GM12873 (cell line): Measurements from ENCODE around the gene JADE2.

Experiments used
- TF ChIP-seq, protein P1 (sequence below): IDR thresholded peaks from 2 replicates; pipeline ENCODE4 v1.5.1; 2012; ENCODE audit warnings: low read depth, mild to moderate bottlenecking, moderate library complexity, low read length, control low read depth; ENCODE audit not compliant: insufficient read depth; ENCODE audit errors: missing control alignments

JADE2 gene

GRCh38 chr5:134595458-134595838 lies 70.0 kb downstream of the JADE2 start:
- TF ChIP-seq, protein P1, sequence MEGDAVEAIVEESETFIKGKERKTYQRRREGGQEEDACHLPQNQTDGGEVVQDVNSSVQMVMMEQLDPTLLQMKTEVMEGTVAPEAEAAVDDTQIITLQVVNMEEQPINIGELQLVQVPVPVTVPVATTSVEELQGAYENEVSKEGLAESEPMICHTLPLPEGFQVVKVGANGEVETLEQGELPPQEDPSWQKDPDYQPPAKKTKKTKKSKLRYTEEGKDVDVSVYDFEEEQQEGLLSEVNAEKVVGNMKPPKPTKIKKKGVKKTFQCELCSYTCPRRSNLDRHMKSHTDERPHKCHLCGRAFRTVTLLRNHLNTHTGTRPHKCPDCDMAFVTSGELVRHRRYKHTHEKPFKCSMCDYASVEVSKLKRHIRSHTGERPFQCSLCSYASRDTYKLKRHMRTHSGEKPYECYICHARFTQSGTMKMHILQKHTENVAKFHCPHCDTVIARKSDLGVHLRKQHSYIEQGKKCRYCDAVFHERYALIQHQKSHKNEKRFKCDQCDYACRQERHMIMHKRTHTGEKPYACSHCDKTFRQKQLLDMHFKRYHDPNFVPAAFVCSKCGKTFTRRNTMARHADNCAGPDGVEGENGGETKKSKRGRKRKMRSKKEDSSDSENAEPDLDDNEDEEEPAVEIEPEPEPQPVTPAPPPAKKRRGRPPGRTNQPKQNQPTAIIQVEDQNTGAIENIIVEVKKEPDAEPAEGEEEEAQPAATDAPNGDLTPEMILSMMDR, result no peak

GRCh38 chr5:134600600-134600999 lies 75.1 kb downstream of the JADE2 start:
- TF ChIP-seq, protein P1, result no peak

GRCh38 chr5:134603059-134603458 lies 77.6 kb downstream of the JADE2 start:
- TF ChIP-seq, protein P1, result no peak

GRCh38 chr5:134604908-134605307 lies 79.4 kb downstream of the JADE2 start:
- TF ChIP-seq, protein P1, result no peak

DNA sequence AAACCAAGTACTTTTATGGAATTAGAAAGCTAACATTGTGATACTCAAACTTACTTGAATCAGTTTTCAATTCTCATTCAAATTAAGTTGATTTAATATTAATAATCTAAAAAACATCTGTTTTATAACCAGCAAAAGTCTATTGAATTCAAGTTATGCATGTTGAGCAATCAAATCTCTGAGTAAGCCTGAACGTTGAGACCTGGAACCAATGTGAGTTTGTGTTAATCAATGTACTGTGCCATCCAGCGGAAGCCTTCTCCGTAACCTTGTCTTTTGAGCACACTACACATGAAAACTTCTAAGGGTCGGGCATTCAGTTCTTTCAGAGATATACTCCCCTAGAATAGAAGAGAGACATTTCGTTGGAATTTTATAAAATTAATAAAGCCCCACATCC lies 81.3 kb downstream of the JADE2 start:
- TF ChIP-seq, protein P1, result no peak

DNA sequence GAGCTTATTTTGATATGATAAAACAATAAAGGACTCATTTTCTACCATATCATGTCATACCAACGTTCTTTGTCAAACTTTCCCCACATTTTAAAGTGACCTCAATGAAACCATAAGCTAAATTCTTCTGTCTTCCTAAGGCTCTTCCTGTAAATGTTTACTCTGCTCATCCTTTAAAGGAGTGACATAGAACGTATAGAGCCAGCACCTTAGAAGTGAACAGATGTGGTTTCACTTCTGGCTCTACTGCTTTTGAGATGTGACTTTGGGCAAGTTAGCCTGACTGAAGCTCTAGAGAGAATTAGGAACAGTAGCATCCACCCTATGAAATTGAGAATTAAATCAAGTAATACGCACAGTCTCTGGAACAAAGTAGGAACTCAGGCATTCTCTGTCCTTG lies 83.1 kb downstream of the JADE2 start:
- TF ChIP-seq, protein P1, result no peak

DNA sequence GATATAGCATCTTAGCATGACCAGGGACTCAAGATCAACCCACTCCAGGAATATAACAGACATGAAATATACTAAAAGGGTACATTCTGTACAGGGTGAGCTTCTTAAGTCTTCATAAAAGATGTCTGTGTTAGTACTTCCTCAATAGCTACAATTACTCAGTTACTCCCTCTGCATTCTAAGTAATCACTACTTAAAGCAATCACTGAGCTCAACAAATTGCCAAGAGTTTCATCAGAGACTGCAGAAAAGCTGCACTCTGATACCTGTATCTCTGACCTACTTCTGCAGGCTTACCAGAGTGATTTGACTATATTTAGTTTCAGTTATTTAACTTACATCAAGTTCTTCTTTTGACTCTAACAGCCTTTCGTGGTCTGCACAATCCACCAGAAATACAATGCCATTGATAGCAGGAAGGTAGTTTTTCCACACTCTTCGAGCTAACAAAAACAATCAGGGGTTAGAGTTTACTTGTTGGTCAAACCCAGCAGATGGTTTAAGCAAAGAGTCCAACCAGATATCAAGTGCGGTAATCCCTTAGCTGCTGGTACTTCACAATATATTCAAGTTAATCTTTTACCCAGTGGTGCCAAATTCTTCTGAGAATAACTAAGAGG lies 83.9 kb downstream of the JADE2 start:
- TF ChIP-seq, protein P1, result no peak

GRCh38 chr5:134610725-134611124 lies 85.3 kb downstream of the JADE2 start:
- TF ChIP-seq, protein P1, result no peak
